HCT116 (cell line): ENCODE data around the gene C7orf25. TPM values are rescaled to one million over a fixed set of nuclear protein-coding genes. Genes with fewer than 3 reads are reported as not detected.
"Not testable (repeated sequence)": the region's sequence is repeated elsewhere in the genome, so short reads cannot be mapped to it uniquely, and the experiment has no call there.

ENCODE experiments used
- ATAC-seq: fragments of 200-7000 bp; cut with Tn5 transposase; 2 replicates; pipeline ENCODE4 v1.9.1; 2020; ENCODE audit warnings: mild to moderate bottlenecking, moderate library complexity
- BruUV-seq: library from RNA; stranded (reverse); fragments of 400-500 nt; replicated peaks from 2 replicates; lab custom pipeline; 2021; lab: Mats Ljungman, UMichigan
- CTCF ChIA-PET: fragments of 300-600 bp; sonication (Branson Sonifier 250); formaldehyde crosslinking; loops from one replicate; lab custom pipeline; 2021; ENCODE audit warnings: antibody characterized with exemption; lab: Charles Lee
- POLR2A ChIA-PET: fragments of 300-600, 350-600 bp; sonication (Branson Sonifier 250); formaldehyde crosslinking; loops from one replicate; lab custom pipeline; 2021; ENCODE audit warnings: antibody characterized with exemption; lab: Charles Lee
- RAD21 ChIA-PET, 2 experiments: fragments of 300-600 bp; sonication (Branson Sonifier 250); formaldehyde crosslinking; loops; one replicate each; lab custom pipeline; 2023; ENCODE audit warnings: low total read pairs in 2 of 2; ENCODE audit not compliant: uncharacterized antibody in 2 of 2, unreplicated experiment in 2 of 2, low non-redundant PET in 1 of 2; lab: Charles Lee
- DNase-seq: peaks from one replicate; pipeline ENCODE4 v3.0.0-alpha.2; 2010; ENCODE audit warnings: low read depth, low spot score
- H2AFZ ChIP-seq: fragments of 200-600 bp; shearing (Covaris generic), sonication (generic); 2 replicates; pipeline ENCODE4 v1.6.1; 2017; ENCODE audit warnings: low read depth, mixed run types, mixed read lengths, antibody characterized with exemption, low read length; ENCODE audit not compliant: poor library complexity, severe bottlenecking
- H3K27ac ChIP-seq: 2 replicates; pipeline ENCODE4 v1.5.1; 2012; ENCODE audit warnings: low read depth, low read length
- H3K27me3 ChIP-seq: fragments of 200-600 bp; sonication (generic); 2 replicates; pipeline ENCODE4 v1.6.1; 2016; ENCODE audit warnings: mixed run types, low read length, mixed read lengths; ENCODE audit not compliant: insufficient read depth
- H3K36me3 ChIP-seq, 2 experiments: fragments of 200-500 bp in 1 of 2; fragments of 200-600 bp in 1 of 2; sonication (Bioruptor generic) in 1 of 2; sonication (generic) in 1 of 2; 2 replicates each; pipeline versions ENCODE4 v1.5.1 to v1.6.1; 2014 to 2016; ENCODE audit warnings: low read length in 2 of 2, inconsistent platforms in 1 of 2, mixed read lengths in 1 of 2, mixed run types in 1 of 2; ENCODE audit not compliant: insufficient read depth in 2 of 2, control insufficient read depth in 1 of 2
- H3K4me1 ChIP-seq, 2 experiments: fragments of 200-600 bp in 1 of 2; sonication (generic) in 1 of 2; 2 replicates each; pipeline versions ENCODE4 v1.5.1 to v1.6.1; 2012 to 2017; ENCODE audit warnings: low read length in 2 of 2, inconsistent platforms in 1 of 2, mild to moderate bottlenecking in 1 of 2, mixed read lengths in 1 of 2, mixed run types in 1 of 2, moderate library complexity in 1 of 2; ENCODE audit not compliant: insufficient read depth in 2 of 2, control insufficient read depth in 1 of 2
- H3K4me2 ChIP-seq: fragments of 200-600 bp; sonication (generic); 2 replicates; pipeline ENCODE4 v1.6.1; 2017; ENCODE audit warnings: mixed run types, low read length, mixed read lengths
- H3K4me3 ChIP-seq, 2 experiments: fragments of 200-600 bp in 1 of 2; sonication (generic) in 1 of 2; replicated peaks in 1 of 2; 2 replicates each; pipeline ENCODE4 v1.5.1; 2011 to 2016; ENCODE audit warnings: low read length in 2 of 2, control low read depth in 1 of 2, low read depth in 1 of 2, mild to moderate bottlenecking in 1 of 2, mixed read lengths in 1 of 2, mixed run types in 1 of 2
- H3K79me2 ChIP-seq: fragments of 200-600 bp; sonication (generic); 2 replicates; pipeline ENCODE4 v1.6.1; 2017; ENCODE audit warnings: mild to moderate bottlenecking, mixed run types, low read length, moderate library complexity, mixed read lengths; ENCODE audit not compliant: insufficient read depth
- H3K9ac ChIP-seq: fragments of 200-600 bp; sonication (generic); 2 replicates; pipeline ENCODE4 v1.6.1; 2016; ENCODE audit warnings: low read length, mixed read lengths
- H3K9me2 ChIP-seq: fragments of 200-600 bp; sonication (generic), shearing (Covaris generic); 2 replicates; pipeline ENCODE4 v1.6.1; 2017; ENCODE audit warnings: mixed run types, mild to moderate bottlenecking, moderate library complexity; ENCODE audit not compliant: insufficient read depth
- H3K9me3 ChIP-seq, 2 experiments: fragments of 200-500 bp in 1 of 2; fragments of 200-600 bp in 1 of 2; sonication (Bioruptor generic) in 1 of 2; sonication (generic) in 1 of 2; 2 replicates each; pipeline ENCODE4 v1.6.1; 2014 to 2017; ENCODE audit warnings: low read length in 2 of 2, mixed read lengths in 2 of 2, inconsistent platforms in 1 of 2, low read depth in 1 of 2, mild to moderate bottlenecking in 1 of 2, mixed run types in 1 of 2, moderate library complexity in 1 of 2; ENCODE audit not compliant: control insufficient read depth in 1 of 2, insufficient read depth in 1 of 2
- H4K20me1 ChIP-seq: fragments of 200-600 bp; sonication (generic), shearing (Covaris generic); 2 replicates; pipeline ENCODE4 v1.6.1; 2017; ENCODE audit warnings: mixed run types, mild to moderate bottlenecking, moderate library complexity; ENCODE audit not compliant: insufficient read depth
- ATF3 ChIP-seq: IDR thresholded peaks from 2 replicates; pipeline ENCODE4 v1.6.1; 2012
- CTCF ChIP-seq, 3 experiments: fragments of 200-600 bp in 1 of 3; sonication (generic) in 1 of 3; IDR thresholded peaks in 2 of 3; conservative IDR thresholded peaks in 1 of 3; 2 replicates each; pipeline ENCODE4 v1.5.1; 2012 to 2017; ENCODE audit warnings: low read depth in 2 of 3, low read length in 2 of 3, antibody characterized with exemption in 1 of 3, borderline replicate concordance in 1 of 3, control low read depth in 1 of 3, mild to moderate bottlenecking in 1 of 3, mixed read lengths in 1 of 3, mixed run types in 1 of 3, moderate library complexity in 1 of 3; ENCODE audit not compliant: insufficient read depth in 1 of 3
- ELF1 ChIP-seq: IDR thresholded peaks from 2 replicates; pipeline ENCODE4 v1.6.1; 2012; ENCODE audit warnings: low read depth, borderline replicate concordance
- EZH2phosphoT487 ChIP-seq: fragments of 200-600 bp; IDR thresholded peaks from 2 replicates; pipeline ENCODE4 v1.6.1; 2018; ENCODE audit warnings: antibody characterized with exemption, borderline replicate concordance
- RAD21 ChIP-seq: IDR thresholded peaks from 2 replicates; pipeline ENCODE4 v1.6.1; 2012; ENCODE audit warnings: low read depth, mild to moderate bottlenecking
- SIN3A ChIP-seq: IDR thresholded peaks from 2 replicates; pipeline ENCODE4 v1.6.1; 2012; ENCODE audit warnings: low read depth
- SRF ChIP-seq: IDR thresholded peaks from 2 replicates; pipeline ENCODE4 v1.6.1; 2012; ENCODE audit warnings: low read depth
- ZBTB33 ChIP-seq: IDR thresholded peaks from 2 replicates; pipeline ENCODE4 v1.6.1; 2011; ENCODE audit warnings: mild to moderate bottlenecking, low read length, moderate library complexity; ENCODE audit not compliant: insufficient replicate concordance; ENCODE audit errors: extremely low read depth
- intact Hi-C: fragments of 100-400 bp; cut with micrococcal nuclease; formaldehyde crosslinking; loops from 2 replicates; pipeline ENCODE4 v1.10.0; 2022
- total RNA-seq: library from RNA; stranded (reverse); gene quantifications from one replicate; pipeline ENCODE4 v1.2.1, GENCODE V29; 2021; ENCODE audit not compliant: unreplicated experiment

Gene C7orf25
- total RNA-seq, 1 experiment from 2014 or later = 5.3 TPM

GRCh38 chr7:42886129-42886528 lies 25.7 kb downstream of the C7orf25 start:
- no peak overlapping the region for H3K27ac ChIP-seq
- ATAC-seq = peak; percentile 63
- CTCF ChIA-PET = interaction anchor here (1.3 to 2.0 kb wide), 3 partner anchors 9 to 945 kb away, joined by 5 to 14 read pairs (median 11); no protein-coding TSS in a partner anchor
- no peaks in the 10 kb centered on the region for H3K9me3 ChIP-seq
- no TSS peak for BruUV-seq
- no peak overlapping the region for H3K4me3 ChIP-seq
- no peaks in the 10 kb centered on the region for H3K36me3 ChIP-seq
- H3K9me2 ChIP-seq = no peaks in the 10 kb centered on the region
- H3K4me2 ChIP-seq = no peak overlapping the region
- H3K79me2 ChIP-seq = no peaks in the 10 kb centered on the region
- intact Hi-C loops = loop anchor here (10.0 kb wide), 1 partner anchor 911 kb away; no protein-coding TSS in a partner anchor
- TF ChIP-seq SIN3A (no peak), RAD21 (peak; percentile 57; the same call in 1 of the 2 replicates), SRF (no peak), CTCF (IDR thresholded peaks at IDR 0.05 in 2 of 3, conservative IDR thresholded peaks at IDR 0.05 in 1 of 3; ENCODE audit: borderline replicate concordance in 1 of 3, insufficient read depth in 1 of 3, low read depth in 2 of 3, low read length in 2 of 3) (peak; percentile 32 to 48 (median 41); a peak in 5 of 6 replicates), ATF3 (no peak), ELF1 (no peak), ZBTB33 (no peak), EZH2phosphoT487 (no peak)
- TF ChIP-seq, all 23 proteins: peak for 2
- POLR2A ChIA-PET = no interaction called here
- Histone ChIP-seq H2AFZ (no peak overlapping the region), H3K4me1 (no peaks in the 10 kb centered on the region), H3K9ac (no peak overlapping the region), H4K20me1 (no peaks in the 10 kb centered on the region), H3K27me3 (no peaks in the 10 kb centered on the region; the same call in 1 of the 2 replicates)
- RAD21 ChIA-PET = no interaction called here
- no peak for DNase-seq

GRCh38 chr7:42885183-42885582 lies 26.7 kb downstream of the C7orf25 start:
- H3K4me3 ChIP-seq, H3K4me2 ChIP-seq, BruUV-seq, H2AFZ ChIP-seq, RAD21 ChIA-PET, POLR2A ChIA-PET, DNase-seq, H3K27ac ChIP-seq, ATAC-seq, H3K9me2 ChIP-seq, H3K4me1 ChIP-seq, H3K9ac ChIP-seq, H3K9me3 ChIP-seq, H3K79me2 ChIP-seq, H3K27me3 ChIP-seq, H3K36me3 ChIP-seq, H4K20me1 ChIP-seq: not testable (repeated sequence)
- intact Hi-C loops = loop anchor here (10.0 kb wide), 1 partner anchor 910 kb away; no protein-coding TSS in a partner anchor
- CTCF ChIA-PET = interaction anchor here (1.3 kb wide), 1 partner anchor 9 kb away, joined by 4 read pairs; no protein-coding TSS in a partner anchor
